ENCODE results near the gene KDM3B. TPM values are rescaled to one million over a fixed set of nuclear protein-coding genes. Genes with fewer than 3 reads are reported as not detected.

The KDM3B gene
- total and polyA plus RNA-seq, 9 of the 15 experiments (the other 6 are each of a cell fraction or from before 2014, with no cell fraction given) = 13.8 to 62.8 (median 41.9) TPM

DNA sequence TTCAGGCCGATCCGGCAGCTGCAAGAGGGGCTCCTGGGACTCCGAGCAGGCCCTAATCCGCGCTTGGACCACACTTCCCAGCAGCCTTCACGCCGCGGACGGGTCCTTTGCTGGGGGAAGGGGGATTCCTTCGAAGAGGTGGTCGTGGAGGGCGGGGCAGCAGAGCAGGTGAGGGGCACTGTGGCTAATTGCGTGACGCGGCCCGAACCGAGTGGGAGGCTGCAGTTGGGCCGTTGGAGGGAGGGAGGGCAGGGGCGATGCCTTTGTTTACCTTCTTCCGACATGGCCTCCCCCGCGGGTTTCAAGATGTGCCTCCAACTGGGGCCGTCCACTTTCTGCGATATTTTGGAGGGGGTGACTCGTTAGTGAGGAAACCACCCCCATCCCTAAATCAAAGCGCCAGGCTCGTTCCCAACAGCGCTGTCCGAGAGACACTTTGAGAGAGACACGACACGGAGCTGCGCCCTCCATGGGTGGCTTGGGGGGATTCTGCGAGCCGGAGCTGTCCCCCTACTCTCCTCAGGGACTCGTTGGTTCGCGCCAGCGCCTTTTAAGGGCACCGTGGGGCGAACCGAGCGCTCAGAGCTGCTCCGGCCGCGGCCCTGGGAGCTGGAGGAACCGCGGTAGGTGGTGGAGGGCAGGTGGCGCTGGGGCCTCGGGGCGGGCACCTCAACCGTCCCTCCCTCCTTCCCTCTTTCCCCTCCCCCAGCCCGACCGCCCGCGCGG, 14.6 kb upstream of the KDM3B start, which contains the start of gene FAM53C (continued):
- TF ChIP-seq HMGXB4 (CRISPR knock-in tag; IDR thresholded peaks at IDR 0.05) = no peak
- TF ChIP-seq ZNF354B (CRISPR knock-in tag; IDR thresholded peaks at IDR 0.05) = no peak
- TF ChIP-seq U2AF1 (optimal IDR thresholded peaks at IDR 0.05; ENCODE audit: low read depth, low read length) = peak; percentile 99
- no peak for TF ChIP-seq SAFB2 (IDR thresholded peaks at IDR 0.05; ENCODE audit: borderline replicate concordance, low read depth, low read length, severe bottlenecking)
- no peak for TF ChIP-seq EHMT2 (IDR thresholded peaks at IDR 0.05)
- no peak for TF ChIP-seq ZNF408 (CRISPR knock-in tag; IDR thresholded peaks at IDR 0.05; ENCODE audit: low read depth)
- TF ChIP-seq, protein P1, sequence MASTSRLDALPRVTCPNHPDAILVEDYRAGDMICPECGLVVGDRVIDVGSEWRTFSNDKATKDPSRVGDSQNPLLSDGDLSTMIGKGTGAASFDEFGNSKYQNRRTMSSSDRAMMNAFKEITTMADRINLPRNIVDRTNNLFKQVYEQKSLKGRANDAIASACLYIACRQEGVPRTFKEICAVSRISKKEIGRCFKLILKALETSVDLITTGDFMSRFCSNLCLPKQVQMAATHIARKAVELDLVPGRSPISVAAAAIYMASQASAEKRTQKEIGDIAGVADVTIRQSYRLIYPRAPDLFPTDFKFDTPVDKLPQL (IDR thresholded peaks at IDR 0.05; ENCODE audit: extremely low read depth, insufficient read length) = peak; percentile 80
- peak; percentile 97 for TF ChIP-seq FOXK1 (CRISPR knock-in tag; IDR thresholded peaks at IDR 0.05; ENCODE audit: borderline replicate concordance)
- no peak; the same call in 1 of the 2 replicates for TF ChIP-seq NCOA1 (IDR thresholded peaks at IDR 0.05; ENCODE audit: low read depth)
- no peak for TF ChIP-seq RUNX1 (IDR thresholded peaks at IDR 0.05; ENCODE audit: low read depth)
- TF ChIP-seq SLC30A9 (CRISPR knock-in tag; IDR thresholded peaks at IDR 0.05) = no peak
- no peak for TF ChIP-seq ZNF133 (CRISPR knock-in tag; IDR thresholded peaks at IDR 0.05)
- TF ChIP-seq ZNF224 (CRISPR knock-in tag; IDR thresholded peaks at IDR 0.05) = no peak
- TF ChIP-seq TOE1 (IDR thresholded peaks at IDR 0.05; ENCODE audit: borderline replicate concordance) = peak; percentile 100
- TF ChIP-seq TOE1 (CRISPR knock-in tag; IDR thresholded peaks at IDR 0.05; ENCODE audit: borderline replicate concordance, low read depth) = 0 out of 2 replicates have a peak, but pooled peaks have one; percentile 70
- TF ChIP-seq ZNF140 (CRISPR knock-in tag; IDR thresholded peaks at IDR 0.05) = no peak
- no peak for TF ChIP-seq ZNF121 (CRISPR knock-in tag; conservative IDR thresholded peaks at IDR 0.05)
- TF ChIP-seq ZNF217 (CRISPR knock-in tag; IDR thresholded peaks at IDR 0.05) = no peak
- TF ChIP-seq DEAF1 (CRISPR knock-in tag; IDR thresholded peaks at IDR 0.05) = no peak
- TF ChIP-seq HOXB6 (CRISPR knock-in tag; IDR thresholded peaks at IDR 0.05; ENCODE audit: borderline replicate concordance) = 0 out of 2 replicates have a peak, but pooled peaks have one; percentile 19
- no peak for TF ChIP-seq SIRT6 (IDR thresholded peaks at IDR 0.05; ENCODE audit: low read depth, low read length)
- TF ChIP-seq PREB (CRISPR knock-in tag; IDR thresholded peaks at IDR 0.05) = no peak
- peak; percentile 93 for TF ChIP-seq JUND (IDR thresholded peaks at IDR 0.05; ENCODE audit: borderline replicate concordance, low read depth, low read length)
- TF ChIP-seq JUND (tag; IDR thresholded peaks at IDR 0.05; ENCODE audit: borderline replicate concordance, low read depth, low read length) = peak; percentile 44; the same call in 2 of the 3 replicates
- peak; percentile 58; the same call in 1 of the 2 replicates for TF ChIP-seq NBN (IDR thresholded peaks at IDR 0.05; ENCODE audit: low read depth)
